Body of pancreas (tissue), 4 donors: Measurements from ENCODE around the gene PEMT.

ENCODE experiments used
- POLR2A ChIP-seq, 3 donors: fragments of 450-650 bp; IDR thresholded peaks; one replicate each; pipeline ENCODE4 v1.6.1; 2016; ENCODE audit warnings: antibody characterized with exemption in 3 of 3, mild to moderate bottlenecking in 2 of 3
- TF ChIP-seq, protein P1 (sequence below), 7 experiments: fragments of 450-650 bp in 4 of 7; fragments of 200-600 bp in 3 of 7; sonication (generic) in 3 of 7; IDR thresholded peaks; one replicate each; pipeline ENCODE4 v1.5.1; 2016 to 2019; ENCODE audit warnings: antibody characterized with exemption in 7 of 7

DNA sequence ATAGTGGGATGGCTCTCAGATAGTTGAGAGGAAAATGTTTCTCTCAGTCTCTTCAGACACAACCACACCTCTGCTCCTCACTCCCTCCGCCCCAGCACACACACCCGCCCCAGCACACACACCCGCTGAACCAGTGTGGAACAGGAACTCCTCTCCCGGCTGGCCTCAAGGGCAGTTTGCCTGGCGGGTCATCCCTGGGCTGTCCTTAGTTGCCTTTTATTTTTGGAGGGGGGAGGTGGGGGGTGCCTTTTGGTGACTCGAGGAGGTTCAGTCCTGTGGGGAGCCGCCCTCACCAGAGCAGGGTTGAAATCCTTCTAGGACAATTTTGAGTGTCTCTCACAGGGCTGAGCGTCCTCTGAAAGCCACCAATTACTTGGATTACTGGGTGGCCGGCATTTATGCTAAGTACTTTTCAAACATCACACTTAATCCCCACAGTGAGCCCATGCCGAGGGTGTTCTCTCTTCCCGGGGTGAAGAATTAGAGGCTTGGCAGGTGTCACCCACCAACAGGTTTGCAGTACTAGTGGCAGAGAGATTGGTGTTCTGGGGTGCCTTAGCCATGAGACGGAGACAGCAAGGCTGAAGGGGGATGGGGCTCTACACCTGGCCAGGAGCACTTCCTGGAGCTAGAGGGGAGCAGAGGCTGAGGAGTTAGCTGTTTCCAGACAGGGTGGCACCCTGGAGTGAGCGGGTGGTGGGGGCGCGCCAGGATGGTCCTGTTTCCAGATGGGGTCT lies 98.1 kb downstream of the PEMT start:
- TF ChIP-seq, protein P1, sequence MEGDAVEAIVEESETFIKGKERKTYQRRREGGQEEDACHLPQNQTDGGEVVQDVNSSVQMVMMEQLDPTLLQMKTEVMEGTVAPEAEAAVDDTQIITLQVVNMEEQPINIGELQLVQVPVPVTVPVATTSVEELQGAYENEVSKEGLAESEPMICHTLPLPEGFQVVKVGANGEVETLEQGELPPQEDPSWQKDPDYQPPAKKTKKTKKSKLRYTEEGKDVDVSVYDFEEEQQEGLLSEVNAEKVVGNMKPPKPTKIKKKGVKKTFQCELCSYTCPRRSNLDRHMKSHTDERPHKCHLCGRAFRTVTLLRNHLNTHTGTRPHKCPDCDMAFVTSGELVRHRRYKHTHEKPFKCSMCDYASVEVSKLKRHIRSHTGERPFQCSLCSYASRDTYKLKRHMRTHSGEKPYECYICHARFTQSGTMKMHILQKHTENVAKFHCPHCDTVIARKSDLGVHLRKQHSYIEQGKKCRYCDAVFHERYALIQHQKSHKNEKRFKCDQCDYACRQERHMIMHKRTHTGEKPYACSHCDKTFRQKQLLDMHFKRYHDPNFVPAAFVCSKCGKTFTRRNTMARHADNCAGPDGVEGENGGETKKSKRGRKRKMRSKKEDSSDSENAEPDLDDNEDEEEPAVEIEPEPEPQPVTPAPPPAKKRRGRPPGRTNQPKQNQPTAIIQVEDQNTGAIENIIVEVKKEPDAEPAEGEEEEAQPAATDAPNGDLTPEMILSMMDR (IDR thresholded peaks at IDR 0.05): no peak
- TF ChIP-seq POLR2A (IDR thresholded peaks at IDR 0.05): peak in 1 of 3 donors; percentile 44
